Parietal lobe (tissue), 1 donor: ENCODE measurements around the gene MYOCD. TPM values are rescaled to one million over a fixed set of nuclear protein-coding genes. Genes with fewer than 3 reads are reported as not detected.

Source experiments
- total RNA-seq: library from RNA; depleted of rRNA; stranded (reverse); fragments of >200 nt; gene quantifications from one replicate; pipeline ENCODE4 v1.2.3, GENCODE V29; 2014

Gene MYOCD
- under 0.01 TPM for total RNA-seq

GRCh38 chr17:12665263-12666210, at the start of gene MYOCD:
TSS of gene MYOCD (plus strand) at chr17:12665890. CDS start at chr17:12666189, 299 bp downstream.

GRCh38 chr17:12789481-12790248, 124.0 kb downstream of the MYOCD start, which contains the start of gene ARHGAP44:
TSS of gene ARHGAP44 (plus strand) at chr17:12789498. CDS start at chr17:12789839, 341 bp downstream.

Other genes with a start within 250 kb of the MYOCD start
- 31.0 TPM for gene ARHGAP44, start 123.6 kb downstream of the MYOCD start, total RNA-seq